Activated CD4-positive, alpha-beta T cell treated with anti-CD3 and anti-CD28 coated beads, Interleukin-2, amount 50 U/mL, for 48 hours (primary cell): ENCODE measurements around the gene NCAM1.

ENCODE experiments used
- DNase-seq, 2 experiments: peaks; one replicate each; pipeline ENCODE4 v3.0.0-alpha.2; 2020

NCAM1 gene

GRCh38 chr11:113134626-113135025 is 173.4 kb downstream of the NCAM1 start:
- DNase-seq, result no peak

- no peak for DNase-seq
Measured at GRCh38 chr11:113137713-113138529, 176.7 kb downstream of the NCAM1 start.

DNA sequence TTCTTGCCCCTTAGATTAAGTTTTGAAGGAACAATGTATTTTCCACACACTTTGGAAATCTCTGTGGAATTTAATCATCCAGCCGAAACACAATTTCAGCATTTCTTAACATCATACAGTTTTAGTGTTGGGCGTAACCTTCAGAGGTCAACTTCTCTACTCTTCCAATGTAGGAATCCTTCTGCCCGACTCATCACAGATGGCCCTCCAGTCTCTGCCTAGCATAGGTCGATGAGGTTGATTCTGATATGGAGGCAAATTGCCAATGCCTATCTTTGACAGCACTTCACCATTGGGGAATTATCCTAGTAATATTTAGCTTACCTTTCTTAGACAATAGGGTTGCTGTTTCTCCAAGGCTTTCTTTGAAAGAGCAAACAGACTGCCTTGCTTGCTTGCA is 177.5 kb downstream of the NCAM1 start:
- DNase-seq, result no peak

GRCh38 chr11:113141010-113141409 is 179.8 kb downstream of the NCAM1 start:
- no peak for DNase-seq

GRCh38 chr11:113142508-113142907 is 181.3 kb downstream of the NCAM1 start:
- DNase-seq, result no peak

DNA sequence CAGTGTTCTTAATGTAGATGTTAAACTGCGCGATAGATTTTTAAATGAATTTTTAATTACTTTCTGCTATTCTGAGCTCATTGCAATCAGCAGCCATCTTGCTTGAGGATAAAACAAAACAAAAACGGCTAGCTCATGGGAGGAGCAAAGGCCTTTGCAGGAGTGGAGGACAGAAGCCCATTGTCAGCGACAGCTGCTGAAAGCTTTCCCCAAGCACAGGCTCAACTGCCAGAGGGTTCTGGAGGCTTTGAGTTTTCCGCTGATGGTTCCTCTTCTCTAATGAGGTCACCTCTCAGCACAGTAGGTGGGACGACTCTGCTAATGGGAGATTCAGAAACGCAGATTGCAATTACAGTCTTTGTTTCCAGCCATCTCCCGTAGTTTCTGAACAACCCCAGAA is 186.0 kb downstream of the NCAM1 start:
- DNase-seq, result no peak

DNA sequence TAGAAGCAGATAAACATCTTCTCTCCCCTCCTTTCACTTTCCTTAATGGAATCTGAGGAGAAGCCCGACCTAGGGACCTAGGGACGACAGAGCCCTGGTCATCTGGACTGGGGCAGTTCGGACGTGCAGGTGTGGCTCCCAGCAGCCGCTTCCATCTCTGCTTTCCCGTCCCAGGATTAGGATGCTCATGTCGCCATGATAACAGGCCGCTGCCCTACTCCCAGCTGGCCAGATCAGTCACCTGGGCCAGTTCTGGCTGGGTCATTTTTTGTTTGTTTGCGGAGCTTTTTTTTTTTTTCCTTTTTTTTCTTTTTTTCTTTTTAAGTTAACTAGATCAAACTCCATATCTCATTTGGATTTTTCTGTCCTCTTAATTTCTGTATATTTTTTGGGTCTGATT is 186.9 kb downstream of the NCAM1 start:
- DNase-seq, result no peak

DNA sequence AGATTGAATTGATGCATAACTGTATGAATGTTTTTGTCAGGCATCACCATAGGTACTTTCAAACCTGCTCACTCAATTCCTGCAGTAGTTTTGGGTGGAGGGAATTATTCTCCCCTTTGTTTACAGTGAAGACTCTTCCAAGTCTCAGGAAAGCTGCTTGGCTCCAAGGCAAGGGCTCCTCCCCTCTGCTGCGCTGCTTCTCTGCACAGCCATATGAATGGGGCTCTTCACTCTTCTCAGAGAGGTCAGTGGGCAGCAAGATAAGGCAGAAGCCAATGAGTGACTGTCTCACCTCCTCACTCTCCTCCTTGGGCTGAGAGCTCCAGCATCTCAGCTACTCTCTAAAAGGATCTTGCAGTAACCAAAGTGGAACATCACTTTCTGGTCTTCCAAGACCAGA is 187.4 kb downstream of the NCAM1 start:
- DNase-seq, result no peak

DNA sequence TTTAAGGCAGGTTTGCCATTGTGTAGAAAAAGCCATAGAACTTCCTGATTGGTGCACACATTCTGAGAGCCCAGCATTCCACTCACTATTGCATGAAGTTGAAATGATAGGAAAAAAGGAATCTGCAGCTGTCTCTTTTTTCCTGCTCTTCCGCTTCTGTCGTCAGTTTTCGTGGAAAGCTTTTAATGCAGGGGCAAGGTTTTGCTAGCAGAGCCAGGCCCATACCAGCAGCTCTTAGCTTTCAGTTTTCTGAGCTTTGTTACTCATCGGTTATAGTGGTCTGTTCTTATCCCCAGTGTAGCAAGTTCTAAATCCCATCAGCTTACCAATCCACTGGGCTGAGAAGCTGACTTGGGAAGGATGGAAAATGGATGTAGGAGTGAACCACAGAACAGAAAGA is 190.3 kb downstream of the NCAM1 start:
- no peak for DNase-seq

DNA sequence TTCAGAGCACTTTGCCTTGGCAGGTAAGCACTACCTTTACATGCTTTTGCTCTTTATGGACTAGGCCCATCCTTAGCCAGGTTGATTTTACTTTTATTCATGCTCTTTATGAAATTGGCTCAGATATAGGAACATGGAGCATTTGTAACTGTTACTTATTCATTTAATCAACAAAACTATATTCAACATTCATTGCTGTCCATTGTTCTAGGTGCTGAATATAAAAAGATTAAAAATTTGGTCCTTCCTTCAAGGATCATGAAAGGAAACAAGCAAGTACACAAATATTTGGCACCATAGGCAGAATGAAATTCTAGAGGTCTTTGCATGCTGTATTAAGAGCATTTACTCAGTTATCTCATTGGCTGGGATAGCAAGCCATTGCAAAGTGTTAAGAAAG is 191.3 kb downstream of the NCAM1 start:
- DNase-seq, result no peak

DNA sequence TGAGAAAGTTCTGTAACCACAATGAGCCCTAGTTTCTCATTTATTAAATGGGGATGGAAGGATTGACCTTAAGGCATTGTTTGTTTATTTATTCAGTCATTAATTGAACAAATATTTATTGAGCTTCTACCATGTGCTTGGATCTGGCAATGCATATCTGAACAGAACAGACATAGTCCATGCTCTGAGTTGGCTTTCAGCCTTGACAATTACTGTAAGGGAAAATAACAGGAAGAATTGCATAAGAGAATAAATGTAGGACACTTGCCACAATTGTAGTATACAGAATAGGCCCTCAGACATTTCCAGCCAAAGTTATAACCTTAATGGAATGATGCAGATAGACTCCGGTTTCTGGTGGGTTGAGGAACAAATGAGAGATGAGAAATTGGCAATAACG is 192.6 kb downstream of the NCAM1 start:
- no peak for DNase-seq

- DNase-seq, result no peak
Measured at GRCh38 chr11:113159988-113160807, 199.0 kb downstream of the NCAM1 start.

DNA sequence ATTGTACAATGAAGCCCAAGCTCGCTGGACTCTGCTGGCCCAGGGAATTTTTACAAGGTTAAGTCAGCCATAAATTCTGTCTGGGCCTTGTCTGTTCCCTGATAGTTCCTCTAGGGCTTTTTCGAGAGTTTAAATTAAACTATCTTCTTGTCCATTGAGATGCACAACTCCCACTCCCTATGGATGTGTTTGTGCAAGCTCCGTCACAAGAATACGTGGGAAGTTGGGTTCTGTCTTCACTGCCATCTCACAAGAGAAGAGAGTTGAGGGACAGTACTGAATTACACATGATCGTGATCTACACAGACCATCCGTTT is 199.5 kb downstream of the NCAM1 start:
- no peak for DNase-seq

- no peak for DNase-seq
Measured at GRCh38 chr11:113161711-113162591, 200.7 kb downstream of the NCAM1 start.

GRCh38 chr11:113162592-113162962 is 201.4 kb downstream of the NCAM1 start:
- DNase-seq, result no peak

GRCh38 chr11:113163291-113164030 is 202.2 kb downstream of the NCAM1 start:
- DNase-seq, result no peak

DNA sequence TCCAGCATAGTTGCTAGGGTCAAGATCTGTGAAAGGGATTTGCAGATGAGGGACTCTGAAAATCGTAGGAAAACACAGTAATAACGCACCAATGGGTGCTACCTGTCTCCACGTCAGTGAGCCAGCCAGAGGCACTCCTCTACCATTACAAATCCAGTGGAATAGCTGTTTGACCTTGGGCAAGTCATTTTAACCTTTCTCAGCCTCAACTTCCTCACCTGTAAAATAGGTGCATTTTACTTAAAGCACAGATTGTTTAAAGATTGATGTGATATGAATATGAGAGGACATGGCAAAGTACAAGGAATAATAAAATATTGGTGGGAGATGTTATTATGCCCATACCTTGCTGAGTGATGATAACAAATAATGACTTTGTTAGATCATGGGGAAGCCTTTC is 205.1 kb downstream of the NCAM1 start:
- no peak for DNase-seq

DNA sequence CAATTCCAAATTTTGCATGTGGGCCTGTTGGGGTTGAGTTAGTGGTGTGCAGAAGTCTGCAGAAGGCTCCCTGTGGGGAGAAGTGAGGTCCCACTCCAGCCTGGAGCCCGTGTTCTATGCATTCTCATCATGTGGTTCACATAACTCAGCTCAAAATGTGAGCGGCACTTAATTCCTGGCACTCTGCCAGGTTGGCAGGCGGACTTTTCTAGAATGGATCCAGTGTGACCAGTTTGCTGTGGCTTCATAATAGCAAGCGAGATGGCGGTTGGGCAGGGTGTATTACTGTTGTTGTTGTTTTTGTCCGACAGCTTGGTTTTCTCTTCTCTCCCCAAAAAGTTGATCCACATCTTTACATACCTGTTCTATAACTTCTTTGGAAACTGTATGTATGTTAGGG is 206.4 kb downstream of the NCAM1 start:
- no peak for DNase-seq

GRCh38 chr11:113168354-113169342 is 207.4 kb downstream of the NCAM1 start:
- no peak for DNase-seq

DNA sequence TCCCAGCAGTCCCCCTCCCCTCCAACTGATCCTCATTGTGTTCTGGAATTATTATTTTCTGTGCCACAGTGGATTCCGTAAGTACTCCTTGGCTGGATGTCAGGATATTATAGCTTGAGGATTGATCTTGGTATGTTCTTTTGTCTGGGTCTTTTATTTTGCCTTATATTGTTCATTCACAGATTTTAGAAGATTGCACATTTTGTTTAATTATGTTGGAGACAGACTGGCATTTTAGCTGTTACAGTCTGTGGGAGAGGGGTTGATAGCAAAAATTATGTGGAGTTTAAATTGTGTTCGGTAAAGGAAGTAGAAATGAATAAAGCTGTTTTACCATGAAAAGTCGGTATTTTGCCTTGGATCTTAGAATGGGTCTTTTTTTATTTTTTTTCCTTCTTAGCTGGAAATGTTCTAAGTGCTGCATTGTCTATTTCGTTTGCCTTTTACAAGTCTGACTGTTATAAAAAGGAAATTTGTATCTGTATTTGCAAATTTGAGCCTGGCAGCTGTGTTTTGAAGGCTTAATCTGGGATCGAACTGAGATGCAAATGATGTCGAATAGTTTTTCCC is 211.2 kb downstream of the NCAM1 start:
- no peak for DNase-seq

DNA sequence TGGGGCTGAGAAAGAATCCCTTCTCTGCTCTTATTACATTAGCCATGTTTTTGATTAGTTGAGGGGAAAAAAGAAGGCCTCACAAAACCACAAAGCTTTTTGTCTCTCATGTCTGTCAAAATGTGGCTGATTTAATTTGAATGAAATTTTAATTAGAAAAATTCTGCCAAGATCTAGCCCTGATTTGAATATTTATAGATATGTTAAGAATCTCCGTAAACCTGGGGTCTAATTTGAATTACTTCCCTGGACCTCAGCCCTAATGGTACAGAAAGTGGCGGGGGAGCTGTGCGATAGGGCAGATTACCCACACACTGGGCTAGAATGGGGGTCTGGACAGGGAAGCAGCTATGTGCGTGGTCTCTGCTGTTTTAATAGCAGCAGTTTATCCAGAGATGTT is 211.9 kb downstream of the NCAM1 start:
- DNase-seq, result no peak
